Stimulated activated naive CD8-positive, alpha-beta T cell treated with anti-CD3 and anti-CD28 coated beads, Interleukin-15, Interleukin-2, amounts not matched to agents 100 U/mL and 50 U/mL, for 24 hours (primary cell): Measurements from ENCODE around the gene DHX16.

Experiments used
- ATAC-seq: fragments of 150-1000 bp; cut with Tn5 transposase; one replicate; pipeline ENCODE4 v1.10.0; 2021
- DNase-seq: peaks from one replicate; pipeline ENCODE4 v3.0.0; 2021

Gene DHX16

DNA sequence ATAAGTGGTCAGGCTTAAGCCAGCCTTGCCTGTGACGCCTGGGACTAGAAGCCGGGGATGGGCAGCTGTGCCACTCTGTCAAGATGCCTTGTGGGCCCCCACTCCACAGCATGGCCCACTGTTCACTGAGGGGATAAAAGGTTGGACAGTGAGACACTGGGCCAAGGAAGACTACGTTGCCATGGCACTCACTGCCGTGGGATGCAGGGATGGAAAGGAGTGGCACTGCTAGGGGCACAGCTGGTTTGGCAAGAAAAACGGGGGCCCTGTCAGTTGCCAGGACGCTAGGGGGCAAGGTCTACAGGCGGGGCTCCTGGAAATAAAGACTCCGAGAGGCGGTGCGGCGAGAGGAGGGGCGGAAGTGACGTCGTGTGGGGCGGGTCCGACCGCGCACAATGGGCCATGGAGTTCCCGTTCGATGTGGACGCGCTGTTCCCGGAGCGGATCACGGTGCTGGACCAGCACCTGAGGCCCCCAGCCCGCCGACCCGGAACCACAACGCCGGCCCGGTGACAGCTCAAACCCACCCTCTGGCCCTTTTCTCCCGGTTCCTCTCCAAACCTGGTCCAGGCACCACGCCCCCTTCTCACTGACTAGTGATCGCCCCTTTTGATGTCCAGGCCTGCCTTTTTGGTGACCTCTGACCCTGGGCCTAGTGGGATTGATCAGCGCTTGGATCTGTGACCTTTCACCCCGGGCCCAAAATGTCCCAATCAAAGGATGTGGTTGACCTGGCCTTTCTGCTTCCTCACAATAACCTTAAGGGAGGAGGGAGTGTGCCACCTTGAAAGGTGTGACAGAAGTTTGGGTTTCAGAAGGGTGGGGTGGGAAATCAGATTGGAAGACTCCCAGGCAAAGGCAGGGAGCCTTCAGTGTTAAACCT lies 46.1 kb downstream of the DHX16 start, which contains the start of gene ATAT1:
Gene ATAT1, plus strand, starts transcription at position 391 of the 883 bp plus-strand sequence.
- ATAC-seq = peak; percentile 97
- peak; percentile 91 for DNase-seq

DNA sequence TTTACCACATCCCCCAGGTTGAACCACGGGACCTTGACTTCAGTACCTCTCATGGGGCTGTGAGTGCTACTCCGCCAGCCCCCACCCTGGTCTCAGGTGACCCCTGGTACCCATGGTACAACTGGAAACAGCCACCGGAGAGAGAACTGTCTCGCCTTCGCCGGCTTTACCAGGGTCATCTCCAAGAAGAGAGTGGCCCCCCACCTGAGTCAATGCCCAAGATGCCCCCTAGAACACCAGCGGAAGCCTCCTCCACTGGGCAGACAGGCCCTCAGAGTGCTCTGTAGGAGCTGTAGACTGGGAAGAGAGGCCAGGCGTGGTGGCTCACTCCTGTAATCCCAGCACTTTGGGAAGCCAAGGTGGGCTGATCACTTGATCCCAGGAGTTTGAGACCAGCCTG lies 47.3 kb downstream of the DHX16 start:
- ATAC-seq = no peak
- no peak for DNase-seq

DNA sequence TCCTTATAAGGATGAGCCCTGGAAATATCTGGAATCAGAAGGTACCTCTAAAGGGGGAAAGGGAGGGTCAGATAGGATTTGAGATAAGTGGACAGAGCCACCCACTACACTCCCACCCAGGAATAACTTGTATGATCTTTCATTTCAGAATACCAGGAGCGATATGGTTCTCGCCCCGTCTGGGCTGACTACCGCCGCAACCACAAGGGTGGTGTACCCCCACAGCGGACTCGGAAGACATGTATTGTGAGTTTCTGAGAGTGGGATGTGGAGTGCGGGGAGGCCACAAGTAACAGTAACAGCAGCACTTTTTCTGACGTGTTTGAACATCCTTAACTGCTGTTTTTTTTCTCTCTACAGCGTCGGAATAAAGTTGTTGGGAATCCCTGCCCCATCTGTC lies 53.2 kb downstream of the DHX16 start:
- ATAC-seq (no peak), DNase-seq (no peak)

DNA sequence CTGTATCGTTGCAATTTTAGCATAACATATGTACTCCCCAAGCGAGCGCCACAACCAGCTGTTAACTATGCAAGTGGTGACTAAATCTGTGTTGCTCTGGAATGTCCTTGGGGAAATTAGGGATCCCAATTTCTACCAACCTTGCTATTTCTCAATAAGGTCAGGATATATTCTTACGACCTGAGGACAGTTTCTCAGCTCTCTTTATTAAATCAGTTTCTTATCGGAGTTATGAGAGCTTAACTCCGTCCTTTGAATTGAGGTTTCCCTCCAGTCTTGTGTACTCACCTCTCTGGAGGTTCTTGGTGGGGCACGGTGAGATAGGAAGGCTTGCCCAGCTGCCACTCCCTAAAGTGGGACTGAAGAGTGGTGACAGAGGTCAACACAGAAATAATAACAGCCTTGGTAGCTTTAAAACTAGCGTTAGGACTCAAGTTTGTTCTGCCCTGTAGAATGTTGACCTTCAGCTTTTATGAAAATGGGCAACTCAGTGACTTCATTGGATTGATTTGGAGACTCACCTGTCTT lies 54.5 kb downstream of the DHX16 start:
- ATAC-seq = no peak
- no peak for DNase-seq

DNA sequence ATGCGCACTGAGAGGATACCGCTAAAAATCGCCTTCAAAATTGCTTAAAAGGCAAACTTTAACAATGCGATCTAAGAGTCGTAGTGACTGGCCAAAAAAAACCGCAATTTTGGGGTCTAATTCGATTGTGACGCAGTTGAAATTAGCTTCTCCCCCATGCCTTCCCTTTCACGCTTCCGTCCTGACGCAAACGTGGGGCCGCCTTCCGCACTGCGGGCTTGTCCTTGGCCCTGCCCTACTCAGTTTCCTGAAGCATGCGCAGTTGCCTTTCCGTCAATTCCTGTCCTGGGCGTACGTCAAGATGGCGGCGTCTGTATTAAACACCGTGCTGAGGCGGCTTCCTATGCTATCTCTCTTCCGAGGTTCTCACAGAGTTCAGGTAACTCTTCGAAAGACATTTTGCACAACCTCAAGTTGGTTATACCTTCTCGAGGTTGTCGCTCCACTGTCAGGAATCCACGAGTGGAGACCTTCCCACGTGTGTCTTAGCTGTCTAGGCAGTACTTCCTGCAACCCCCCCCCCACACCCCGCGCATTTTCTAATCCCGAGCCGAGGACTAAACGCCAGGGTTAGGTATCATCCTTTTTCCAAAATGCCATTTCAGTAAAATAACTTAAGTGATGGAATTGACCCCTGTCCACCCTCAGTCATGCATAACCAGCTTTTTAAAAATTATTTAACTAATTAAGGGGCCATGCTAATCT lies 55.1 kb downstream of the DHX16 start, which contains the start of gene MRPS18B:
Gene MRPS18B, plus strand, starts transcription at position 276 of the 705 bp plus-strand sequence. Its CDS starts 26 bp downstream, at position 302.
- DNase-seq (peak; percentile 96), ATAC-seq (peak; percentile 87)

DNA sequence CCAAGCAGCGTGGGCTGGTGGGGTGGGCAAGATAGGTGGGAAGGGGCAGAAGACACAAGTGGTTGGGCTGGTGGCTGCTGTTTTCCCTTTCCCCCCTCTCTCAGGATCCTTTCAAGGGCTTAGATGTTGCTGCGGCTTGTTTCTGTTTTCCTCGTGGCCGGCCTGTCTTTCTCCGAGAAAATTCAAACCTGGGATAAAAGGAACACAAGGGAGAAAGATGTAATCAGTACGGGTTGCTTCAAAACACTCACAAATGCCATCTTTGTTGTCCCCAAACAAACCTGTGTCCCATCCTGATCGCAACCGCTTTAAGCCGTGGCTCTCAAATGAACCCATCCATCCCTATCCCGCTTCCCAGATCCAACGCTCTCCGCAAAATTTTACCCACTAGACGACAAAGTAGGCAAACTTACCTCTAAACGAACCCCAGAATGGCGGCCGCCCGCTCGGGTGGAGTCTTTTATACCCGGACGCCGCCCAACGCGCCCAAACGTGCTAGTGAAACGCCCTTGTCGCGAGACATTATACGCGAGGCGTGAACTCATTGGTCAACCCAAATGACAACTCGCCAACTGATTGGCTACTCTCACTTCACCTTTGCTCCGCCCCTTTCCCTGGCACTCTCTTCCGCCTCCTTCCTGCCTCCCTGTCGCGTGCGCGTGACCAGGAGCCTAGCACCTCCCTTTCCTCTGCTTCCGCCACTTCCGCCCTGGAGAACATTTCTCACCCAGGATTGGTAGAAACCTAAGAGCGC lies 55.8 kb downstream of the DHX16 start, which contains the start of gene PPP1R10:
Gene PPP1R10, minus strand, starts transcription at position 433 of the 754 bp plus-strand sequence. CDS start 7,299 bp downstream, outside the sequence.
- DNase-seq = peak; percentile 96
- peak; percentile 85 for ATAC-seq

DNA sequence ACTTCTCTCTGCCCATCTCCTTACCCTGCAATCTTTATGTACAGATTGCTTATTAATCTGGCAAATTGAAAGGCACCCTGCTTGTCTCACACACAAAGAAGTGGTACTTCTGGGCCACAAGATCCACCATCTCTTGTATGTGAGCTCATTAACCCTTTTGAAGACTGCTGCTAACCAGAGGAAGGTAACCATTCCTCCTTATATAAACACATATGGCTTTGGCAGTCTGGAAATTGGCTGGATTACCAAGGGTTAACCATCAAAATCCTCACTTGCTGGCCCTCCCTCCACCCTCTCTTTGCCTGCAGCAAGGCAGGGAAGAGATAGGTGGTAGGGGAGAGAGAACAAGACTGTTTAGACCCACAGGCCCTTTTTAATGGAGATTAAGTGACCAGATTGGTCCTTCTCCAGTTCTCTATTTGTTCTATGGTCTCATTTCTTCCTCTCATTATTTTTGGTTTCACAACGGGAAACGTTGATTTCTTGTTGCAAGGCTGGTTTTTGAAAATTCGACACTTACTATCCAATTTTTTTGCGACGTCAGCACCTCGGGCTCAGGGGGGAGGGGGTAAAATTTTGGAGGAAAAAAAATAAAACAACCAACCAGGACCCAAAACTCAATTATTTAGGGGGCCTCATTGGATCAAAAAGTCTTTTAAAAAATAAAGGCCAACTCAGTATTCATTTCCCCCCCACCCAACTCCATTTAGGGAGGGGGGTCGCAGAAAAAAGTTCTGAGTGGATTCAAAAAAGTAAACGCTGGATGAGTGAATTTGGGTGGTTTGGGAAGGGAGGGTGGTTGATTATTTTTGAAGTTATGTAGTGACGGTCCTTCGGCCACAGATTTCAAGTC lies 56.6 kb downstream of the DHX16 start:
- ATAC-seq (no peak), DNase-seq (no peak)

DNA sequence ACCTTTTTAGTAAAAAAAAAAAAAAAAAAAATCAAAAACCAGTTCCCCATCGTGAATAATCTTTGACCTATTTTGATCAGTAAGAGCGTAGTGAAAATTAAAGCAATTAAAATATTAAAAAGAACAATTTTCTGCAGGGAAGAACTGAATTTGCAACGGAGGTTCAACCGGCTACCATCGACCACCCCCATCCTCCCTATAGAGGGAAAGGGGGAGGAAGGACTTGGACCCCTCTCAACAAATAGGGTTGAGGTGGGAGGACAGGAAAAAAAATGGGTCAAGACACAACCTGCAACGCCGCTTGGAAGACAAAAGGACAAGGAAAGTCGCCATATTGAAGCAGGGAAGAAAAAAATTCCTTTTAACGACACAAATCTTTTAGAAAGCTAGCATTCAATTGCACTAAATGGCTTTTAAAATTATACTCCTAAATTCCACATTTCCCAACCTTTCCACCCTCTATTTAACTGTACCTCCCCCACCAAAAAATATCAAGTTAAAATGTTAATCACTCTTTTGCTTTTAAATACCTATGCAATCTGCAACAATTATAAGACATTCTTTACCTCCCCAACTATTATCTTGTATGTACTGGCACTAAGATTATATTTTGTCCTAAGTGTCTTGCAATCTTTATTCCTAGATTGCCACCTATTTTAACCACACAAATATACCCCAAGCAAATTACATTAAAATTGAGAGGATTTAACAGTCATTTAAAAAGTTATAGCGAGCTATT lies 57.4 kb downstream of the DHX16 start:
- DNase-seq (peak; percentile 41), ATAC-seq (no peak)

DNA sequence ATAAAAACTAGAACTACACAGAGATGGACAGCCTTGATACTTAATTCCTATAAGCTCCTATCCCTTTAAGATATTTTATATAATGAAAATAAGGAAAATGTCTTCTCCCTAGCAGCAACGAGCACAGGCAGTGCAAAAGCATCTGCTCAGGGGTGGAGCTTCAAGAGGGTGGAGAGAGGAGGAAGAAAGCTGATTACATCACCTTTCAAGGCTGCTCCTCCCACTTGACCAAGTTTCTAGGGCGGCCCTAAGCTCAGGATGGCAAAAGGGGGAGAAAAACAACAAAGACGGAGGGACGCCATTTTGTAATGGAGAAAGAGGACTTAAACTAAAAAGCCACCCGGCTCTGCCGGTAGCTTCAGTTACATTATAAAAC lies 58.0 kb downstream of the DHX16 start:
- ATAC-seq (peak; percentile 65), DNase-seq (peak; percentile 80)

DNA sequence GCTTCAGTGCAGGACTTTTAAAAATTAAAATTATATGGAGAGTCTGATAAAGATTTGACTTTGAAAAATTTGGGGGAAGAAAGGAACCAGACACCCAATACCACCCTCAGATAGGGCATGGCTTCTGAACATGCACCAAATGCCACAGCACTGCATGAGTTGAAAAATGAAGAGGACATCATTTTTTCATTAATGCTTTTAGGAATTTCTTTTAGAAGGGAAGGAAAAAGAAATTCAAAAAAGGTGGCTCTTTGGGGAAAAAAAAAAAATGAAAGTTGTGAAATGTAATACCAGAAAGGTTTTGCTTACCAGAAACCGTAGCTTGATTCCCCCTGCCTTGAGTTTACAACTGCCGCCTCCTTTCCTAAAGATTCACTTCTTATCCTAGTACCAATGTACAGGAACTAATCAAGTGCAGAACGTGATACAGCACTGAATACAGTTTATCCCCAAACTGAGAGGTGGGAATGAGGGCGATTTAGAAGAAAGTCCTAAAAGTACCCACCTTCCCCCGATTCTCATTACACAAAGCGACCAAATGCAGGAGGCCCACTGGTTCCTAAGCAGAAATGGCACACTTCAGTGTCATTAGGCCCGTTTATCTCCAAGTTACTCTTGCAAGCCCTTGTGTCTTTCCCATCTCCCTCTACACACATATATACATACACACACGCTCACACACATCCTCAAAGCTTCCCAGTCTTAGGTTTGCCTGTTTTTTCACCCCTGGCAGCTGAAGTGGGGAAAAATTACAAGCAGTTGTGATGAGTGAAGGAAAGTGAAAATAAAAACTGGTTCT lies 58.6 kb downstream of the DHX16 start:
- ATAC-seq = no peak

DNA sequence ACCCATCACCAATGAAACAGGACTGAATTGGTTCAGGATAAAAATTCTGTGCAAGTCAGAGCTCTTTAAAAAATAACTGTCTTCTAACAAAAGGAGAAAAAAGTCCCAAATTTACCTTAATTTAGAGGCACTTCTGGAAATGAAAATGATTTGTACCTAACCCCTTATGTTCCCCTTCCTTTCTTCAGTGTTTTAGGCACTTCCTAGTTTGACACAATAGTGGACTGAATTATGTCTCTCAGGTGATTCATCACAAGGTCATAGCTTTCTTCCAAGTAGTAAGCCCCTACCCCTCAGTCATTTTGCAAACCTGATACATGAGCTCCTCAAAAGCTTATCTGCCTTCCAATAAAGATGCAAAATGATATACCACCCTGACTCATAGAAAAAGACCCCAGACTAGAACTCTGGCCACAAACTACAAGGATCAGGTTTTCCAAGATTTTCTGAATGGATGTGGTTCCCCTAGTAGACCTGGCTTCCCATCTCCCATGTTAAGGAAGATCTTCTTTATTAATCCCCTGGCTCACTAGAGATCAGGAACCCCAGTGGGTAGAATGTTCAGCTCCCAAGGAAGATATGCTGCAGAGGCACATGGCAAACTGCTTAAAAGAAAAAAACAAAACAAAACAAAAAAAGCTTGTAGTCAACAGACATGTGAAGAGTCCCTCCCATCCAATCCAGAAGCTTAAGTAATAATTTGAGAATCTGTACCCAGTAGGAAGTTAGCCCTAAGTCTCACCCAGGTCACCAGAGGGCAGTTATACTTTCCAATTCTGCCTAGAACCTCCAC lies 59.4 kb downstream of the DHX16 start:
- DNase-seq (no peak), ATAC-seq (no peak)

More for the DNA sequence above, 58.6 kb downstream of the DHX16 start:
- DNase-seq = no peak

DNA sequence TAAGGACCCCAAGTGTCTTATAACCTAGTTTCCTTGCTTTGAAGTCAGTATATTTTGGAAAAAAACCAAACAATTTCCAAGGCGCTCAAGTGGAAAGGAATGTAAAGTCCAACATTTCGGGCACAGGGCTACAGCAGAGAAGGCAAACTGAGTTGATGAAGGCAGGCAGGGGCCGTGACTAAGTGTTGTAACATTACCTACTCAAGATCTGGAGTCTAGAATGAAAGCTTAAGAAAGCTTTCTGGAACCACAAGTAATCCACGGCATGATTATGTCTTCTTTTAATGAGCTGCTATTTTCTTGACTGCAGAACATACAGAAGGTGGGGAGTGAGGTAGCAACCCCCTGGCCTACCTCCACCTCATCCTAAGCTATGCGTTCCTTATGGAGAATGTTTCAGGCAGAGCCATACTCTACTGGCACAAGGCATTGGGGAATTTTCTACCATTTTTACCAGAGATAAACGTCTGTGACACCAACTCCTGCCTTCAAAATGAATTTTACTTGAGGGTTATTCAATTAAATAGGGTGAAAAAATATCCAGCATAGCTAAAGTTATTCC lies 60.0 kb downstream of the DHX16 start:
- DNase-seq = no peak
- ATAC-seq = no peak

DNA sequence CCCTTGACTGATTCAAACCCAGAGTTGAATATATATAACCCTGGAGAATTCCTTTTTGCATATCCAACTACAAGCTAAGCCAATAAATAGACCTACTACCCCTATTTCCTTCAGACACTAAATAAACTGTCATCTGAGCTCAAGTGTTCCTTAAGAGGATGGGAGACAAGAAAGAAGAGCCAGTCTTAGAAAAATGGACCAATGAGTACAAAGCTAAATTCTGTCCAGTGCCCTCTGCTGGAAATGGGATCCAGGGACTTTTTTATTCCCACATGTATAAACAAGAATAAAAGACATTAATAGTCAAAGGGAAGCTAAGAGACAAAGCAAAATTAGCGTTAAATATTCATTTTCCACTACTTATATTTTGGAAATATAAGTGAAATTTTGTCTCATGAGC lies 60.6 kb downstream of the DHX16 start:
- DNase-seq = no peak
- no peak for ATAC-seq

DNA sequence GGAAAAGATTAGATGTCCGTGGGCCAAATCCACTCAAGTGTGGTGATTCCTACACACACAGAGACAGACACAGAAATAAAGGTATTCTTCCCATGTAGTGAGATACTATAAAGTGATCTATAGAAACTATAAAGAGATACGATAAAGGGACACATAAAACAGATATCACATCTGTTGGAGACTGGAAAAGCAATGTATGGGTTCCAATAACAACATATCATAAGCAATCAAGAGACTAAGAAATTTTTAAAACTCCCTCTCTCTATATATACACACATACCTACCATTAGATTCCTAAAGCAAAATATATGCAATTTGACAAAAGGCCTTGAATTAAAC lies 61.0 kb downstream of the DHX16 start:
- DNase-seq (no peak), ATAC-seq (no peak)

DNA sequence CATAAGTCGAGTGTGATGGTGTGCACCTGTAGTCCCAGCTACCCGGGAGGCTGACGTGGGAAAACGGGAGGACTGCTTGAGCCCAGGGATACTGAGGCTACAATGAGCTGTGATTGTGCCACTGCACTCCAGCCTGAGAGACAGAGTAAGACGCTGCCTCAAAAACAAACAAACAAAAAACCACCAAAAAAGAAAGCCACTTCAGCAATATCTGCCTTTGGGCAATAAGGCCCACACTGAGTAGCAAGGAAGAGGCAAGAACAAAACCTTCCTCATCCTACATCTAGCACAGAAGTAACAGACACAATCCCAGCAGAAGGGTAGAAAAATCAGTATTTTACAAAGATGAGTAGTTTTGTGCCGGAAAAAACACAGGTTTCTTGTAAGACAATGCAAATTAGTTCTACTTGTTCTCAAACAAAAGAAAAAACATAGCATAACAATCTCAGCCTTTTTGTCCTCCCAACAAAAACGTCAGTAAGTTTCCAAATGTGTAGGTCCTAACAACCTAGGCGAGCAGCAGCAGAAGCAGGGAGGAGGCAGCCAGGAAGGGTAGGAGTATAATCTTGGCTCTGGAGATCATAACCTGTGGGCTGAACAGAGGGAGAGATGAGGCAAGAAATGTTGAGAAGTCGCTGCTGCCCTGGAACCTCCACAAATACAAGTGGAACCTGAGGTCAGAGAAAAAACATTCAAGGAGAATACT lies 61.5 kb downstream of the DHX16 start:
- DNase-seq (no peak), ATAC-seq (no peak)

DNA sequence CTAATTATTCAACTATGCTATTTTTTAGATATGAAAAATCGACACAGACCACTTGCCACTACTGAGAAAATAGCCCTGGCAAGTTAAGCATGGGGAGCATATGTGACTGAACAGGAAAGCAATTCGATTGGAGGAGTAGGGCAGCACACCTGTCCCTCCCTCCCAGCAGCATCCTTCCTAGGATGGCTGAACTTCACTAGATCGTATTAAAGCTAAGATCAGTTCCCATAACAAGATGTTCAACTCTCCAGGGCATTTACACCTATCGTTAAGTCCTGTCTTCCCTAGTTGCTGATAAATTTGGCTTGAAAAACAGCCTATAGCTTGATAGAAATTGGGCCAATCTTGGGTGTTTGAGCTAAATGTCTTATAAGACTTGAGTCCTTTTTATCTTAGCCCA lies 62.7 kb downstream of the DHX16 start:
- DNase-seq (no peak), ATAC-seq (no peak)

DNA sequence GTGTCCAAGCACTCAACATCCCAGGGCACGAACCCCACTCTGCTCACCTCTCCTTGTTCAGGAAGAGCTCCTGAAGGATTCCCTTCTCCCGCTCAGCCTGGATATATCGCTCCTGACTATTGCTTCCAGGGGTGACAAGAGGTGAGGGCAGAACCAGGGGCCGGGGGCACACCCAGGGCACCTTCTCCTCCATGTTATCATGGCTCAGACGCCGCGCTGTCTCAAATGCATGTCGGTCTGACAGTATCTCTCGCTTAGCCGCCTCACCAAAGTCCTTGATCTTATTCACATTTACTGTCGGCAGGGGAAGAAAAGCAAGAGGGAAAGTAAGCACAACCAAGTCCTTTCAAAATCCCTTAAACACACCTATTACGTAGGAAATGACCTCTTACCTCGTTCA lies 68.8 kb downstream of the DHX16 start:
- no peak for DNase-seq
- ATAC-seq = no peak
